ENCODE data around the gene SIX6. TPM values are rescaled to one million over a fixed set of nuclear protein-coding genes. Genes with fewer than 3 reads are reported as not detected.
"Not testable (repeated sequence)": the region's sequence is repeated elsewhere in the genome, so short reads cannot be mapped to it uniquely, and the experiment has no call there.

Gene SIX6
- not detected for total RNA-seq

GRCh38 chr14:60508707-60509437, at the start of gene SIX6:
Gene SIX6, plus strand, starts transcription at chr14:60509146. Its CDS starts 253 bp downstream, at chr14:60509399.
- intact Hi-C loops (cut with DNase I; ENCODE audit: low total_unique reads), result loop anchor here (5.0 kb wide), 1 partner anchor 302 kb away; no protein-coding TSS in a partner anchor
- no peak for TF ChIP-seq POLR2A (IDR thresholded peaks at IDR 0.05)
- no peak for TF ChIP-seq CTCF (IDR thresholded peaks at IDR 0.05)
- TF ChIP-seq POLR2AphosphoS5 (IDR thresholded peaks at IDR 0.05), result no peak
- Histone ChIP-seq H3K4me1 (no peaks in the 10 kb centered on the region), H3K4me3 (peak within 1 kb of the TSS in 1 of 3 donors; percentile 44), H3K27ac (no peak within 1 kb of the TSS), H3K27me3 (peaks cover 7 to 98% of the 10 kb centered on the region in 2 donors), H3K9me3 (no peaks in the 10 kb centered on the region), H3K36me3 (no peaks in the 10 kb centered on the region)
- DNase-seq (ENCODE audit: low spot score in 2 of 2), result no peak

- H3K27ac ChIP-seq; H3K4me1 ChIP-seq; H3K4me3 ChIP-seq; intact Hi-C loops (cut with DNase I; ENCODE audit: low total_unique reads); H3K36me3 ChIP-seq; DNase-seq (ENCODE audit: low spot score in 2 of 2): not testable (repeated sequence)
- Histone ChIP-seq H3K27me3 (peaks cover 0 to 19% of the 10 kb centered on the region in 2 donors), H3K9me3 (peaks cover 6 to 11% of the 10 kb centered on the region in 2 donors)
Observed at GRCh38 chr14:60480248-60480647, 28.7 kb upstream of the SIX6 start.

- TF ChIP-seq POLR2AphosphoS5 (IDR thresholded peaks at IDR 0.05) (no peak), POLR2A (IDR thresholded peaks at IDR 0.05) (no peak), CTCF (IDR thresholded peaks at IDR 0.05) (no peak)
- Histone ChIP-seq H3K4me1 (no peaks in the 10 kb centered on the region), H3K36me3 (no peaks in the 10 kb centered on the region), H3K9me3 (peaks cover 6 to 11% of the 10 kb centered on the region in 2 donors), H3K27ac (no peak overlapping the region), H3K4me3 (no peak overlapping the region), H3K27me3 (peaks cover 2 to 39% of the 10 kb centered on the region in 2 donors)
- intact Hi-C loops (cut with DNase I; ENCODE audit: low total_unique reads), result no loop called here
- no peak for DNase-seq (ENCODE audit: low spot score in 2 of 2)
Observed at GRCh38 chr14:60482743-60483142, 26.2 kb upstream of the SIX6 start.

GRCh38 chr14:60485057-60485597, 23.8 kb upstream of the SIX6 start:
- Histone ChIP-seq H3K27me3 (peaks cover 2 to 53% of the 10 kb centered on the region in 2 donors), H3K4me1 (no peaks in the 10 kb centered on the region), H3K27ac (no peak overlapping the region), H3K36me3 (no peaks in the 10 kb centered on the region), H3K4me3 (peak overlapping the region in 1 of 3 donors; percentile 46), H3K9me3 (peaks cover 4 to 8% of the 10 kb centered on the region in 2 donors)
- TF ChIP-seq POLR2A (IDR thresholded peaks at IDR 0.05) (no peak), CTCF (IDR thresholded peaks at IDR 0.05) (no peak), POLR2AphosphoS5 (IDR thresholded peaks at IDR 0.05) (no peak)
- DNase-seq (ENCODE audit: low spot score in 2 of 2), result no peak
- intact Hi-C loops (cut with DNase I; ENCODE audit: low total_unique reads), result no loop called here

GRCh38 chr14:60485598-60486251, 23.2 kb upstream of the SIX6 start, which contains the start of gene C14orf39:
Gene C14orf39, minus strand, starts transcription at chr14:60486063. Its CDS starts 985 bp downstream, at chr14:60485078.
- DNase-seq (ENCODE audit: low spot score in 2 of 2), result no peak
- Histone ChIP-seq H3K27ac (no peak within 1 kb of the TSS), H3K27me3 (peaks cover 2 to 53% of the 10 kb centered on the region in 2 donors), H3K36me3 (no peaks in the 10 kb centered on the region), H3K4me1 (no peaks in the 10 kb centered on the region), H3K9me3 (peaks cover 0 to 2% of the 10 kb centered on the region in 2 donors), H3K4me3 (peak within 1 kb of the TSS in 2 of 3 donors; percentile 14 to 46)
- intact Hi-C loops (cut with DNase I; ENCODE audit: low total_unique reads), result no loop called here
- no peak for TF ChIP-seq POLR2AphosphoS5 (IDR thresholded peaks at IDR 0.05)
- TF ChIP-seq CTCF (IDR thresholded peaks at IDR 0.05), result no peak
- no peak for TF ChIP-seq POLR2A (IDR thresholded peaks at IDR 0.05)

All from breast epithelium (tissue), 4 donors.